ENCODE results near the gene SPATA31C2. TPM values are rescaled to one million over a fixed set of nuclear protein-coding genes. Genes with fewer than 3 reads are reported as not detected.

SPATA31C2 gene
- total and polyA plus RNA-seq, 2 of the 13 experiments (the other 11 are each of a cell fraction or from before 2014, with no cell fraction given), result not detected

- TF ChIP-seq RERE (CRISPR knock-in tag; IDR thresholded peaks at IDR 0.05; ENCODE audit: low read depth), result no peak
- no peak for TF ChIP-seq POGK (CRISPR knock-in tag; conservative IDR thresholded peaks at IDR 0.05)
- no peak for TF ChIP-seq ZNF619 (CRISPR knock-in tag; IDR thresholded peaks at IDR 0.05)
- TF ChIP-seq DNMT3B (CRISPR knock-in tag; conservative IDR thresholded peaks at IDR 0.05), result no peak
Observed at GRCh38 chr9:88174324-88174723, 36.0 kb upstream of the SPATA31C2 start (continued).

GRCh38 chr9:88173378-88173999 is 35.2 kb upstream of the SPATA31C2 start:
- intact Hi-C loops (cut with micrococcal nuclease; ENCODE audit: unreplicated experiment), result loop anchor here (2.0 kb wide), 1 partner anchor 405 kb away; no protein-coding TSS in a partner anchor
- no peaks in the 10 kb centered on the region for H3K9me3 ChIP-seq (ENCODE audit: low read length)
- in situ Hi-C loops (cut with HindIII; ENCODE audit: extremely low pct_ligation_motif_present, low pct_unique_long_range_greater_than_20kb), result loop anchor here (10.0 kb wide), 1 partner anchor 401 kb away; no protein-coding TSS in a partner anchor
- H3K27ac ChIP-seq (ENCODE audit: extremely low read length, insufficient read depth, low read length), result no peak overlapping the region
- no peaks in the 10 kb centered on the region for H3K36me3 ChIP-seq (replicated peaks in 1 of 2; ENCODE audit: control insufficient read depth in 1 of 2, insufficient read depth in 2 of 2, low read length in 2 of 2)
- no peaks in the 10 kb centered on the region for H3K79me2 ChIP-seq (ENCODE audit: insufficient read depth, low read length)
- H3K4me3 ChIP-seq (replicated peaks in 1 of 3; ENCODE audit: insufficient read depth in 1 of 3, low read depth in 2 of 3, low read length in 3 of 3), result no peak overlapping the region
- no peaks in the 10 kb centered on the region for H4K20me1 ChIP-seq (ENCODE audit: insufficient read depth, low read length)
- no peak for FAIRE-seq
- H3K9ac ChIP-seq (ENCODE audit: insufficient read depth, low read depth, low read length), result no peak overlapping the region
- ATAC-seq, result peak; percentile 71
- BruUV-seq (replicated peaks), result no TSS peak
- WGBS (ENCODE audit: low lambda C conversion rate), result 43% methylated on average over 10 of the region's 10 CpGs
- no peak overlapping the region for H2AFZ ChIP-seq (ENCODE audit: low read length)
- CTCF ChIA-PET (ENCODE audit: low intra/inter-chr PET ratio, low total read pairs), result interaction anchor here (0.8 to 2.2 kb wide), 3 partner anchors 223 to 407 kb away, joined by 3 to 26 read pairs (median 4); no protein-coding TSS in a partner anchor
- H3K27me3 ChIP-seq (ENCODE audit: control insufficient read depth in 1 of 2, insufficient read depth in 2 of 2, low read length in 2 of 2), result no peaks in the 10 kb centered on the region
- H3K4me1 ChIP-seq (ENCODE audit: insufficient read depth, low read length), result no peaks in the 10 kb centered on the region
- no peak overlapping the region for H3K4me2 ChIP-seq (ENCODE audit: low read depth, low read length)
- POLR2A ChIA-PET, result no interaction called here
- DNase-seq (ENCODE audit: low spot score), result peak; percentile 80
- TF ChIP-seq, protein P1, sequence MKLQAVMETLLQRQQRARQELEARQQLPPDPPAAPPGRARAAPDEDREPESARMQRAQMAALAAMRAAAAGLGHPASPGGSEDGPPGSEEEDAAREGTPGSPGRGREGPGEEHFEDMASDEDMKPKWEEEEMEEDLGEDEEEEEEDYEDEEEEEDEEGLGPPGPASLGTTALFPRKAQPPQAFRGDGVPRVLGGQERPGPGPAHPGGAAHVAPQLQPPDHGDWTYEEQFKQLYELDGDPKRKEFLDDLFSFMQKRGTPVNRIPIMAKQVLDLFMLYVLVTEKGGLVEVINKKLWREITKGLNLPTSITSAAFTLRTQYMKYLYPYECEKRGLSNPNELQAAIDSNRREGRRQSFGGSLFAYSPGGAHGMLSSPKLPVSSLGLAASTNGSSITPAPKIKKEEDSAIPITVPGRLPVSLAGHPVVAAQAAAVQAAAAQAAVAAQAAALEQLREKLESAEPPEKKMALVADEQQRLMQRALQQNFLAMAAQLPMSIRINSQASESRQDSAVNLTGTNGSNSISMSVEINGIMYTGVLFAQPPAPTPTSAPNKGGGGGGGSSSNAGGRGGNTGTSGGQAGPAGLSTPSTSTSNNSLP (IDR thresholded peaks at IDR 0.05; ENCODE audit: low read depth, low read length), result peak; percentile 84; the same call in 1 of the 2 replicates
- TF ChIP-seq ZNF362 (CRISPR knock-in tag; IDR thresholded peaks at IDR 0.05; ENCODE audit: borderline replicate concordance) (no peak), STAG1 (CRISPR knock-in tag; IDR thresholded peaks at IDR 0.05) (peak; percentile 78), SMC3 (IDR thresholded peaks at IDR 0.05; ENCODE audit: low read length) (peak; percentile 53; the same call in 1 of the 2 replicates)
- TF ChIP-seq, protein P2, sequence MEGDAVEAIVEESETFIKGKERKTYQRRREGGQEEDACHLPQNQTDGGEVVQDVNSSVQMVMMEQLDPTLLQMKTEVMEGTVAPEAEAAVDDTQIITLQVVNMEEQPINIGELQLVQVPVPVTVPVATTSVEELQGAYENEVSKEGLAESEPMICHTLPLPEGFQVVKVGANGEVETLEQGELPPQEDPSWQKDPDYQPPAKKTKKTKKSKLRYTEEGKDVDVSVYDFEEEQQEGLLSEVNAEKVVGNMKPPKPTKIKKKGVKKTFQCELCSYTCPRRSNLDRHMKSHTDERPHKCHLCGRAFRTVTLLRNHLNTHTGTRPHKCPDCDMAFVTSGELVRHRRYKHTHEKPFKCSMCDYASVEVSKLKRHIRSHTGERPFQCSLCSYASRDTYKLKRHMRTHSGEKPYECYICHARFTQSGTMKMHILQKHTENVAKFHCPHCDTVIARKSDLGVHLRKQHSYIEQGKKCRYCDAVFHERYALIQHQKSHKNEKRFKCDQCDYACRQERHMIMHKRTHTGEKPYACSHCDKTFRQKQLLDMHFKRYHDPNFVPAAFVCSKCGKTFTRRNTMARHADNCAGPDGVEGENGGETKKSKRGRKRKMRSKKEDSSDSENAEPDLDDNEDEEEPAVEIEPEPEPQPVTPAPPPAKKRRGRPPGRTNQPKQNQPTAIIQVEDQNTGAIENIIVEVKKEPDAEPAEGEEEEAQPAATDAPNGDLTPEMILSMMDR (CRISPR knock-in tag; IDR thresholded peaks at IDR 0.05), result peak; percentile 65

Data from HepG2 (cell line).